ENCODE measurements around the gene MX2.

GRCh38 chr21:41447356-41447755 lies 85.5 kb downstream of the MX2 start:
- TF ChIP-seq, protein P1, sequence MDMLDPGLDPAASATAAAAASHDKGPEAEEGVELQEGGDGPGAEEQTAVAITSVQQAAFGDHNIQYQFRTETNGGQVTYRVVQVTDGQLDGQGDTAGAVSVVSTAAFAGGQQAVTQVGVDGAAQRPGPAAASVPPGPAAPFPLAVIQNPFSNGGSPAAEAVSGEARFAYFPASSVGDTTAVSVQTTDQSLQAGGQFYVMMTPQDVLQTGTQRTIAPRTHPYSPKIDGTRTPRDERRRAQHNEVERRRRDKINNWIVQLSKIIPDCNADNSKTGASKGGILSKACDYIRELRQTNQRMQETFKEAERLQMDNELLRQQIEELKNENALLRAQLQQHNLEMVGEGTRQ (IDR thresholded peaks at IDR 0.05; ENCODE audit: borderline replicate concordance, low read depth, low read length) = no peak
- no peak for TF ChIP-seq CHD4 (IDR thresholded peaks at IDR 0.05)

All from GM12878 (cell line).